ENCODE results near the gene FAM171A2. TPM values are rescaled to one million over a fixed set of nuclear protein-coding genes. Genes with fewer than 3 reads are reported as not detected.
A peak's percentile ranks its signal among the peaks of the same experiment; 100 is the strongest.

Gene FAM171A2
- total RNA-seq, 2 donors from 2014 or later: 2.9 TPM; not detected in 1

GRCh38 chr17:44318077-44318892, 45.4 kb downstream of the FAM171A2 start:
- DNase-seq: no peak
- TF ChIP-seq CTCF (IDR thresholded peaks at IDR 0.05): no peak
- no peak for TF ChIP-seq POLR2A (IDR thresholded peaks at IDR 0.05)
- no peak overlapping the region for H3K27ac ChIP-seq
- intact Hi-C loops (cut with DNase I): no loop called here
- no peak overlapping the region for H3K4me3 ChIP-seq
- H3K27me3 ChIP-seq: peaks cover 0 to 9% of the 10 kb centered on the region in 2 donors
- peaks cover 7 to 23% of the 10 kb centered on the region in 2 donors for H3K36me3 ChIP-seq (replicated peaks in 1 of 2; ENCODE audit: insufficient read depth in 1 of 2, low read depth in 2 of 2)
- WGBS, 2 donors: 69 to 72% methylated on average over 8 to 15 of the region's 15 CpGs
- no peak for ATAC-seq
- no peaks in the 10 kb centered on the region for H3K9me3 ChIP-seq
- H3K4me1 ChIP-seq: peaks cover 15% of the 10 kb centered on the region

GRCh38 chr17:44317545-44317944, 46.1 kb downstream of the FAM171A2 start:
- Histone ChIP-seq H3K9me3 (no peaks in the 10 kb centered on the region), H3K4me3 (no peak overlapping the region), H3K27me3 (peaks cover 0 to 9% of the 10 kb centered on the region in 2 donors), H3K4me1 (peaks cover 9% of the 10 kb centered on the region), H3K27ac (no peak overlapping the region), H3K36me3 (replicated peaks in 1 of 2; ENCODE audit: insufficient read depth in 1 of 2, low read depth in 2 of 2) (peaks cover 7 to 23% of the 10 kb centered on the region in 2 donors)
- DNase-seq (no peak), ATAC-seq (no peak)
- TF ChIP-seq CTCF (IDR thresholded peaks at IDR 0.05) (no peak), POLR2A (IDR thresholded peaks at IDR 0.05) (no peak)
- intact Hi-C loops (cut with DNase I): no loop called here
- 77 to 83% methylated on average over 6 of the region's 6 CpGs for WGBS, 2 donors

GRCh38 chr17:44315760-44316731, 47.6 kb downstream of the FAM171A2 start:
- intact Hi-C loops (cut with DNase I): no loop called here
- H3K27ac ChIP-seq: no peak overlapping the region
- no peaks in the 10 kb centered on the region for H3K9me3 ChIP-seq
- H3K4me1 ChIP-seq: peaks cover 9% of the 10 kb centered on the region
- no peak for ATAC-seq
- no peak for TF ChIP-seq POLR2A (IDR thresholded peaks at IDR 0.05)
- no peak for TF ChIP-seq CTCF (IDR thresholded peaks at IDR 0.05)
- no peak overlapping the region for H3K4me3 ChIP-seq
- H3K27me3 ChIP-seq: peaks cover 0 to 9% of the 10 kb centered on the region in 2 donors
- peaks cover 0 to 17% of the 10 kb centered on the region in 2 donors for H3K36me3 ChIP-seq (replicated peaks in 1 of 2; ENCODE audit: insufficient read depth in 1 of 2, low read depth in 2 of 2)
- 8 to 9% methylated on average over 33 to 38 of the region's 38 CpGs for WGBS, 2 donors
- no peak for DNase-seq

- ATAC-seq: peak; percentile 47
- Histone ChIP-seq H3K9me3 (no peaks in the 10 kb centered on the region), H3K4me3 (peak overlapping the region in 1 of 2 donors; percentile 8), H3K4me1 (peaks cover 9% of the 10 kb centered on the region), H3K27ac (no peak overlapping the region), H3K36me3 (replicated peaks in 1 of 2; ENCODE audit: insufficient read depth in 1 of 2, low read depth in 2 of 2) (peaks cover 0 to 8% of the 10 kb centered on the region in 2 donors), H3K27me3 (peaks cover 0 to 9% of the 10 kb centered on the region in 2 donors)
- intact Hi-C loops (cut with DNase I): no loop called here
- no peak for TF ChIP-seq CTCF (IDR thresholded peaks at IDR 0.05)
- TF ChIP-seq POLR2A (IDR thresholded peaks at IDR 0.05): no peak
- peak; percentile 36 to 58 (median 53) for DNase-seq
- 2 to 11% methylated on average over 3 to 81 of the region's 81 CpGs for WGBS, 2 donors
Observed at GRCh38 chr17:44314869-44315661, 48.6 kb downstream of the FAM171A2 start.

Data from body of pancreas (tissue), 4 donors.